ENCODE data around the gene ZBTB44.

Gene ZBTB44

DNA sequence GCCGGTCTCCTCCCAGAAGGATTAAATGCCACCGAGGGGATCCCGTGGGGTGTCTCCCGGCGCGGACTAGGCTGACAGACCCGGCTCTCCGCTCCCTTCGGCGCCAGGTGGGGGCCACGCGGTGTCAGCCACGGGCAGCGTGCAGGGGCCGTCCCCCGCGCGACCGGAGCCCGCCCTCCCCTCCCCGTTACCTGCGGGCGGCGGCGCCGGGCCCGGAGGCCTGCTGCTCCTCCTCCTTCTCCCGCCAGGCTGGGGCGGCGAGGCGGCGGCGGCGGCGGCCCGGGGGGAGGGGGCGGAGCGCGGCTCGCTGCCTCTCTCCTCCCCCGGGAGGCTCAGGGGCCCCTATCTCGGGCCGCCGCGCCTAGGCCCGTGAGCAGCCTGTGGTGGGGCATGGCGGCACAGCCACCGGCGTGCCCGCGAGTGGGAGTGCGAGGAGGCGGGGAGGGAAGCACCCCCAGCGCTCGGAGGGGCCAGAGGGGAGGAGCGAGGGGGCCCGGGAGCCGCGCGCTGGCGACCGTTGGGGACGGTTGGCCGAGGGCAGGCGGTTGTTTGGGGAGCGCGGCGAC is 450 bp downstream of the ZBTB44 start:
- TF ChIP-seq, protein P1, sequence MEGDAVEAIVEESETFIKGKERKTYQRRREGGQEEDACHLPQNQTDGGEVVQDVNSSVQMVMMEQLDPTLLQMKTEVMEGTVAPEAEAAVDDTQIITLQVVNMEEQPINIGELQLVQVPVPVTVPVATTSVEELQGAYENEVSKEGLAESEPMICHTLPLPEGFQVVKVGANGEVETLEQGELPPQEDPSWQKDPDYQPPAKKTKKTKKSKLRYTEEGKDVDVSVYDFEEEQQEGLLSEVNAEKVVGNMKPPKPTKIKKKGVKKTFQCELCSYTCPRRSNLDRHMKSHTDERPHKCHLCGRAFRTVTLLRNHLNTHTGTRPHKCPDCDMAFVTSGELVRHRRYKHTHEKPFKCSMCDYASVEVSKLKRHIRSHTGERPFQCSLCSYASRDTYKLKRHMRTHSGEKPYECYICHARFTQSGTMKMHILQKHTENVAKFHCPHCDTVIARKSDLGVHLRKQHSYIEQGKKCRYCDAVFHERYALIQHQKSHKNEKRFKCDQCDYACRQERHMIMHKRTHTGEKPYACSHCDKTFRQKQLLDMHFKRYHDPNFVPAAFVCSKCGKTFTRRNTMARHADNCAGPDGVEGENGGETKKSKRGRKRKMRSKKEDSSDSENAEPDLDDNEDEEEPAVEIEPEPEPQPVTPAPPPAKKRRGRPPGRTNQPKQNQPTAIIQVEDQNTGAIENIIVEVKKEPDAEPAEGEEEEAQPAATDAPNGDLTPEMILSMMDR (IDR thresholded peaks at IDR 0.05; ENCODE audit: control extremely low read depth, extremely low read depth, low read depth, missing control alignments), result no peak
- ChIA-PET CTCF (no interaction called here), POLR2A (interaction anchor here (0.6 kb wide), 1 partner anchor 13 kb away, joined by 4 read pairs; no protein-coding TSS in a partner anchor)
- DNase-seq (ENCODE audit: extremely low spot score), result peak; percentile 75

DNA sequence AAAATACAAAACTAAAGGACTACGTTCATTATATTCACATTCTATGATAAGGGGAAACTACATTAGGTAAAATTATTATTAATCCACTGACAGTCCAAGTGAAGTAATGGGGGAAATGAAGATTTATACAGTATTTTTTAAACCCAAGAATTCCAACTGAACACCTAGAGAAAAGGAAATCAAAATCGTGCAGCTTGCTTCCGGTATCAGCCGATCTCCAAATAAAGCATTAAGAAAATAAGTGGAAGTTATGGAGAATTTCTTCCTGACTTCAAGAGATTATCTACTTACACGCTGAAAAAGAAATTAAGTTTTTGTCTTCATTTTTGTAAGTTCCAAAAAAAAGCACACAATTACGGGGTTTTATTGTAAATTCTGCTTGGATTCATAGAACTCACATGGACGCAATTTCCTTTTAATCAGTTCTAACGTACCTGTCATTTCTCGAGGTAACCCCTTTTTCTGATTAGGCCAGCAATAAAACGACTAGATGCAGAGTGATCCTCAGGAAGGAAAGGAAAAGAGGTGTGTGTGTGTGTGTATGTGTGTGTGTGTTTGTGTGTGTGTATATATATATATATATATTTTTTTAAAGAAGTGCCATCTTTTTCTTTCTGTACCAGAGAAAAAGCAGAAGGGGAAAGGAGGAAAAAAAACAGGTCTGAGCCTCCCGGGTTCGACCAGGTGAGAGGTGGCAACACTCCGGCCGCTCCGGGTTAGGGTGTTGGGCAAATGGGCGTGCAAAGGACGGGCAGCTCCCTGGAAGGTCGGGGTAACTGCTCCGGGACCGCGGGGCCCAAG is 1.1 kb downstream of the ZBTB44 start:
- POLR2A ChIA-PET, result interaction anchor here (0.6 kb wide), 1 partner anchor 12 kb away, joined by 4 read pairs; no protein-coding TSS in a partner anchor
- no peak for DNase-seq (ENCODE audit: extremely low spot score)
- TF ChIP-seq, protein P1 (IDR thresholded peaks at IDR 0.05; ENCODE audit: control extremely low read depth, extremely low read depth, low read depth, missing control alignments), result no peak
- CTCF ChIA-PET, result no interaction called here

DNA sequence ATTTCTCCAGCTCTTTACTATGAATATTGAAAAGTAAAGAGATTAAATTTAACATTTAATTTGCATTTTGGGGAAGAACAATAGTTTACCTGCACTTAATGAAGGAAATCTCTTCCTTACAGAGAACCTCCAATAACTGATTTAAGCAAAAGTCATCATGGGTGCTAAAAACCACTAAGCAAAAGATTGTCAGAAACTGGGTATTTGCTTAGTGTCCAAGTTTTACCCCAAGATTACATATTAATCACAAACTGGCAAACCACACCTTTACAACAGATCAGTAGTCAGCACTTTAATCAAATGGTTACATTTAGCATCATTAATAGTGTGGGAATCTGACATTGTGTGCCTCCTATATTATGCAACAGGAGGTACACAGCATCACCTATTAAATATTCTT is 2.7 kb downstream of the ZBTB44 start:
- CTCF ChIA-PET, result interaction anchor here (1.0 kb wide), 1 partner anchor 12 kb away, joined by 5 read pairs; no protein-coding TSS in a partner anchor
- TF ChIP-seq, protein P1 (IDR thresholded peaks at IDR 0.05; ENCODE audit: control extremely low read depth, extremely low read depth, low read depth, missing control alignments), result no peak
- POLR2A ChIA-PET, result no interaction called here
- DNase-seq (ENCODE audit: extremely low spot score), result no peak

DNA sequence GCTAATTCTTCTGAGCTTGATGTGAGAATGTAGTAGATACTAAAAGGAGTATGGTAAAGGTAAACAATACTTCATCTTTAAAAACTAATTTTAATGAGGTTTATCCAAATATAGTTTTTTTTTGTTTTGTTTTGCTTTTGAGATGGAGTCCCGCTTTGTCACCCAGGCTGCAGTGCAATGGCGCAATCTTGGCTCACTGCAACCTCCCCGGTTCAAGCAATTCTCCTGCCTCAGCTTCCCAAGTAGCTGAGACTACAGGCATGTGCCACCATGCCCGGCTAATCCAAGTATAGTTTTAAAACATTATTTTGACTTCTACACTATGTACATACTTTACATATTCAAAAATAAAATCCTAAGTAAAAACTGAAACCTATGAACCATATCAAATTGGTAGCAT is 4.1 kb downstream of the ZBTB44 start:
- DNase-seq (ENCODE audit: extremely low spot score), result no peak
- TF ChIP-seq, protein P1 (IDR thresholded peaks at IDR 0.05; ENCODE audit: control extremely low read depth, extremely low read depth, low read depth, missing control alignments), result no peak
- CTCF ChIA-PET, result interaction anchor here (1.1 to 2.0 kb wide), 3 partner anchors 10 to 93 kb away, joined by 3 to 8 read pairs (median 6); no protein-coding TSS in a partner anchor
- POLR2A ChIA-PET, result no interaction called here

DNA sequence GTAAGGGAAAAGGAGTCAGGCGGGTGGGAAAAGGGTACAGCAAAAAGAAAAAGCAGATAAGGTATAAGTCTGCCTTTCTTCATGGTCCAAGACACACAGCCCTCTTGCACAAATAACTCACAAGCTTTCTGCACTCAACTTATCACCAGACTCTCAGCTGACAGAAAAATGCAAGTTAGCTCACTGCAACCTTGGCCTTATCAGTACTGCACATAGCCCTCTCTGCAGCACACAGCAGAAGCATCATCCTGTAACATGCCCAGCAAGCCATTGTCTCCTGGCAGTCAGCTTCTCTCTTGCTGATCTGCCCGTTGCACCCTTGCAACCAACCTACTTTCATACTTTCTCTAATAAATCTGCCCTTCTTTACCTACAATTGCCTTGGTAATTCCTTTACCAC is 5.8 kb downstream of the ZBTB44 start:
- DNase-seq (ENCODE audit: extremely low spot score), result no peak
- CTCF ChIA-PET, result interaction anchor here (1.3 to 2.0 kb wide), 4 partner anchors 9 to 47 kb away, joined by 3 to 8 read pairs (median 3); no protein-coding TSS in a partner anchor
- POLR2A ChIA-PET, result no interaction called here
- TF ChIP-seq, protein P1 (IDR thresholded peaks at IDR 0.05; ENCODE audit: control extremely low read depth, extremely low read depth, low read depth, missing control alignments), result no peak

DNA sequence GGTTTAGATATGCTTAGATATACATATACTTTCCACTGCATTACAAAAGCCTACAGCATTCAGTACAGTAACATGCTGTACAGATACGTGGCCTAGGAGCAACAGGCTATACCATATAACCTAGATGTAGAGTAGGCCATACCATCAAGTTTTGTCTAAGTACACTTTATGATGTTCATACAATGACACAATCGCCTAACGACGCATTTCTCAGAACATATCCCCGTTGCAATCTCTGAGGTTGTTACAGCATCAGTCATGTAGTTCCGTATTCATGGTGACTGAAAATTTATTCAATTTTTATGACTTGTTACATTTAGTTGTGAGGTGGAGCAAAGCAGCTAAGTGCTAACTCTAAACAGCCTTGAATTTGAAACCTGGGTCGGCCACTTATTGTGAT is 6.7 kb downstream of the ZBTB44 start:
- ChIA-PET POLR2A (no interaction called here), CTCF (interaction anchor here (1.3 kb wide), 1 partner anchor 29 kb away, joined by 3 read pairs; no protein-coding TSS in a partner anchor)
- TF ChIP-seq, protein P1 (IDR thresholded peaks at IDR 0.05; ENCODE audit: control extremely low read depth, extremely low read depth, low read depth, missing control alignments), result no peak
- no peak for DNase-seq (ENCODE audit: extremely low spot score)
